Erythroblast (primary cell): Measurements from ENCODE around the gene ZSCAN23.

ENCODE experiments used
- GATA1 ChIP-seq: IDR thresholded peaks from 2 replicates; pipeline ENCODE4 v1.6.1; 2011; ENCODE audit warnings: low read depth, mild to moderate bottlenecking, control low read depth, low read length, moderate library complexity
- POLR2A ChIP-seq: IDR thresholded peaks from 2 replicates; pipeline ENCODE4 v1.6.1; 2011; ENCODE audit warnings: mild to moderate bottlenecking, low read length

DNA sequence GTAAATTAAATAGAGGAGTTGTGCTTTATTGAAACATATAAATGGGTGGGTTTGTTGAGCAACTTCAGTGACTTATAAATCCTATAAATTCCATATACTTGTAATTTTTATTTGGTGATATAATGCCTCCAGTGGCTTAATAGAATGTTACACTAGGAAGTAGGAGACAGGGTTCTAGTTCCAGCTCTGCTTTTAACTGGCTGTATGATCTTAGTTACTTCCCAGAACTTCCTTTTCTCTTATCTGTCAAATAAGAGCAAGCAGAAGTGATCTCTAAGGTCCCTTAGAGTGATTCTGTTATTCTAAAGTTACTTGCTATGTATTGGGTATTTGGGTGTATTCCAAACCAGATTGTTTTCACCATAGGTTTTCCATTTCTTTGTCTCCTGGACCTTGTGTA lies 10.2 kb downstream of the ZSCAN23 start:
- TF ChIP-seq POLR2A (no peak), GATA1 (no peak)
